GM12801 (cell line): ENCODE data around the gene ZNF532.

ENCODE experiments used
- CTCF ChIP-seq: IDR thresholded peaks from one replicate; pipeline ENCODE4 v1.5.1; 2011; ENCODE audit warnings: control low read depth; ENCODE audit not compliant: insufficient read length; ENCODE audit errors: extremely low read depth

Gene ZNF532

GRCh38 chr18:58892488-58892887 lies 27.8 kb downstream of the ZNF532 start:
- TF ChIP-seq CTCF, result no peak

GRCh38 chr18:58893388-58894099 lies 28.9 kb downstream of the ZNF532 start:
- TF ChIP-seq CTCF, result no peak

- no peak for TF ChIP-seq CTCF
Measured at GRCh38 chr18:58894930-58895329, 30.3 kb downstream of the ZNF532 start.

- TF ChIP-seq CTCF, result no peak
Measured at GRCh38 chr18:58895385-58895784, 30.7 kb downstream of the ZNF532 start.

- no peak for TF ChIP-seq CTCF
Measured at GRCh38 chr18:58896268-58896667, 31.6 kb downstream of the ZNF532 start.

- no peak for TF ChIP-seq CTCF
Measured at GRCh38 chr18:58896734-58897508, 32.2 kb downstream of the ZNF532 start.

- no peak for TF ChIP-seq CTCF
Measured at GRCh38 chr18:58898010-58898799, 33.5 kb downstream of the ZNF532 start.
